Skeletal muscle satellite cell (primary cell): ENCODE results near the gene SLC9A5.

ENCODE experiments used
- H3K27me3 ChIP-seq: 2 replicates; pipeline ENCODE4 v1.7.0; 2013; ENCODE audit warnings: low read length; ENCODE audit not compliant: control insufficient read depth, insufficient read depth
- H3K36me3 ChIP-seq: 2 replicates; pipeline ENCODE4 v1.7.0; 2013; ENCODE audit warnings: mild to moderate bottlenecking, control low read depth, low read length; ENCODE audit not compliant: insufficient read depth
- H3K4me1 ChIP-seq: 2 replicates; pipeline ENCODE4 v1.7.0; 2013; ENCODE audit warnings: low read length; ENCODE audit not compliant: control insufficient read depth, insufficient read depth
- H3K4me2 ChIP-seq: 2 replicates; pipeline ENCODE4 v1.7.0; 2013; ENCODE audit warnings: mild to moderate bottlenecking, low read length
- H3K4me3 ChIP-seq: 2 replicates; pipeline ENCODE4 v1.7.0; 2013; ENCODE audit warnings: low read length
- H3K9ac ChIP-seq: 2 replicates; pipeline ENCODE4 v1.7.0; 2013; ENCODE audit warnings: mild to moderate bottlenecking, low read depth, low read length, moderate library complexity
- H3K9me3 ChIP-seq: replicated peaks from 2 replicates; pipeline ENCODE4 v1.7.0; 2013; ENCODE audit warnings: mild to moderate bottlenecking, control low read depth, low read length

The SLC9A5 gene

DNA sequence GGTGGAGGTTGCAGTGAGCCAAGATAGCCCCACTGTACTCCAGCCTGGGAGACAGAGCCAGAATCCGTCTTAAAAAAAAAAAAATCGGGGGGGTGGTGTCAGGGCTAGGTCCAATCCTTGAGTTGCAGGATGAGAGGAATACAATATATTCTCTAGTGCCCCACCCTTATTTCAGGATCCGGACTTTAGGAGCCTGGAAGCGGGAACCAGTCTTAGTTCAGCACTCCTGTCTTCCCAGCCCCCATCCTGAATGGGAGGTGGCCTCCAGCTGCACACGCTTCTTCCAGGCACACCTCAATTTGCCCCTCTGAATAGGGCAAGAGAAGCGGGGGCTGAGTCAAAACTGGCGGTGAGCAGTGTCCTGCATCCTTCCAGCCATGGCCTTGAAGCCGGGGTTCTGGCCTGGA, 3.1 kb upstream of the SLC9A5 start:
- H3K36me3 ChIP-seq = no peaks in the 10 kb centered on the region
- peaks cover 74% of the 10 kb centered on the region for H3K4me1 ChIP-seq
- H3K4me3 ChIP-seq = peak overlapping the region; percentile 80

GRCh38 chr16:67246081-67246755, 2.6 kb upstream of the SLC9A5 start:
- Histone ChIP-seq H3K9ac (peak overlapping the region; percentile 82), H3K4me2 (peak overlapping the region; percentile 86), H3K4me3 (peak overlapping the region; percentile 80), H3K27me3 (no peaks in the 10 kb centered on the region), H3K4me1 (peaks cover 69% of the 10 kb centered on the region), H3K36me3 (no peaks in the 10 kb centered on the region), H3K9me3 (no peaks in the 10 kb centered on the region)

More for the DNA sequence above, 3.1 kb upstream of the SLC9A5 start:
- Histone ChIP-seq H3K27me3 (no peaks in the 10 kb centered on the region), H3K4me2 (peak overlapping the region; percentile 86), H3K9ac (peak overlapping the region; percentile 82), H3K9me3 (no peaks in the 10 kb centered on the region)

DNA sequence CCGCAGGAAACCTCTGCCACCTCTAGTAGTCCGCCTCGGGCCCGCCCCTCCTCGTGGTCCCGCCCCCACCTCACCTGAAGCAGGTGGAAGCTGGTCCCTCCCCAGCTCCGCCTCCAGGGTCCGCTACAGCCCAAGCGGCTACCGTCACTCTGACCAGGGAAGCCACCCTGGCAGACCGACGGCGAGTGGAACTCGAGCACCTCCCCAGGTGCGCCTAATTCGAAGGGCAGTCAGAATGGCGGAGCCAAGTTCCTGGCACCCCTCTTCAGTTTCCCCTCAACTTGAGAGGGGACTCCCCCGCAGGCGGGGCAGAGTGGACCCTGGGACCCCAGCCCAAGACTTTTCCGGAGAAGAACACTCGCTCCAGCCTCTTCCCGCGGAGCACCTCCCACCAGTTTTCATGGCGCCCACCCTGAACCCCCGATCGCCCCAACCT, 2.0 kb upstream of the SLC9A5 start:
- Histone ChIP-seq H3K4me1 (peaks cover 63% of the 10 kb centered on the region), H3K27me3 (no peaks in the 10 kb centered on the region), H3K36me3 (no peaks in the 10 kb centered on the region), H3K4me2 (peak overlapping the region; percentile 86), H3K4me3 (peak overlapping the region; percentile 80), H3K9me3 (no peaks in the 10 kb centered on the region), H3K9ac (peak overlapping the region; percentile 82)

- peak within 1 kb of the TSS; percentile 82 for H3K9ac ChIP-seq
- no peaks in the 10 kb centered on the region for H3K27me3 ChIP-seq
- no peaks in the 10 kb centered on the region for H3K9me3 ChIP-seq
- peak within 1 kb of the TSS; percentile 95 for H3K4me2 ChIP-seq
- no peaks in the 10 kb centered on the region for H3K36me3 ChIP-seq
- H3K4me3 ChIP-seq = peak within 1 kb of the TSS; percentile 80
- peaks cover 57% of the 10 kb centered on the region for H3K4me1 ChIP-seq
Observed at GRCh38 chr16:67247192-67248072, 1.3 kb upstream of the SLC9A5 start, which contains the start of gene FHOD1. TSS of gene FHOD1 (minus strand) at chr16:67247481. CDS start at chr16:67247410, 71 bp downstream.

DNA sequence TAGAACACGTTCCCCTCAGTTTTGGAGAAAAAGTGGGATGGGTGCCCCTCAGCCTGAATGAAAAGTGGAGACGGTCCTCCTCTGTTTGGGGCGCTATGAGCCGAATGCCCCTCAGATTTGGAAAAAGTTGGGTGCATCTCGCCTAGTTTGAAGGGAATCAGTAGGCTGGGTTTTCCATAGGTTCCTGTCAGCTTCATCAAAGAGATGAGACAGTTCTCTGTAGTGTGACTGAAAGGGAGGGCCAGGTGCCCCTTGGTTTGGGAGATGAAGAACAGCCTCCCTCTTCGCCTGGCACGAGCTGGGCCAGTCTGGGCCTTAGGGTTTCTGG, 742 bp upstream of the SLC9A5 start:
- Histone ChIP-seq H3K9me3 (no peaks in the 10 kb centered on the region), H3K9ac (peak overlapping the region; percentile 75), H3K4me2 (peak overlapping the region; percentile 95), H3K27me3 (no peaks in the 10 kb centered on the region), H3K4me1 (peaks cover 53% of the 10 kb centered on the region), H3K36me3 (no peaks in the 10 kb centered on the region), H3K4me3 (peak overlapping the region; percentile 80)

DNA sequence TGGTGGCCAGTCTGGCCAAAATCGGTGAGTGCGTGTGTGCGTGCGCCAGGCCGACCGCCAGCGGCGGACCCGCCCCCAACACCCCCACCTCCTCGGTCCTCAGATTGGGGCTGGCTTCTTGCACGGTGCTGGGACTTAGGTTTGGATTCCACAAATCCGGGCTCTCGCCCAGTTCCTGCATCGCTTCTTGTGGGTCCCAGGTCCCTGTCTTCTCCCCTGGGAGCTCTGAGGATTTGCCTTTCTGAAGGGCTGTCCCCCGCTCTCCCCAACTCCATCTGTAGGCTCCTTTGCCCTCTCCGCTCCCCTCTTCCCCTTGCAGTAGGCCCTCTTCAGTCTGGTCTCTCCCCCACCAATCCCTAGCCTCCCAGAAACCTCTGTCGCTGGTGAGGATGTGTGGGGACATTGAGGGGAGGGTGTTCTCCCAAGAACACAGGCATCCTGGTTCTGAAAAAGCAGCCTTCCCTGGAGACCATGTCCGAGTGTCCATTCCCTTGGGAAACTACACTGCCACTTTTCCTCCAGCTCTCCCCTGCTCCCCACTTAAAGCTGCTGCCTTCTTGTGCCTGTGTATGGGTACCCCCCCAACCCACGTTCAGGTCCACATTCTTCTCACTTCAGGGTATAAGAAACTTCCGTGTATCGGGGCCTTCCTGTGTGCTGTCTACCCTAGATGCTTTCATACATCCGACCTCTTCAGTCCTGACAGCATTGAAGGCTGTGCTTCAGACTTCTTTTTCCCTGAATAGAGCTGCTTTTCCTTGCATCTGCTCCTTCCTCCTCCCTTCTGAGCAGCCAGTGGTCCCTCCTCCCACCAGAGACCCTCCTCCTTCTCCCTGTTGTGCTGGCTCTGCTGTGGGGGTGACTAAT, 632 bp downstream of the SLC9A5 start:
- H3K27me3 ChIP-seq = no peaks in the 10 kb centered on the region
- H3K4me3 ChIP-seq = peak overlapping the region; percentile 80
- H3K36me3 ChIP-seq = no peaks in the 10 kb centered on the region
- H3K4me2 ChIP-seq = peak overlapping the region; percentile 95
- H3K9me3 ChIP-seq = no peaks in the 10 kb centered on the region
- H3K4me1 ChIP-seq = peaks cover 39% of the 10 kb centered on the region
- peak overlapping the region; percentile 75 for H3K9ac ChIP-seq

DNA sequence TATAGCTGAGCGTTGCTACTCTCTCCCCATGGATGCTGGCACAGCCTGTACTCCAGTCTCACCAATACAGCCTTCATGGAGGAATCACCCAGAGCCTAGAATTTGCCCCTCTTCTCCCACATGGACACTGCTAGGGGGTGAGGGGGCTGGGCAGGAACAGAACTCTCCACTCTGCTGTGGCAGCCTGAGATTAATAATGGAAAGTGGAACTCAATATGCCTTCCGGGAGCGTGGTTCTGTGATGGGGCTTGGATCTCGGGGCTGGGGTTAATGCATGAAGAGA, 1.2 kb downstream of the SLC9A5 start:
- Histone ChIP-seq H3K27me3 (no peaks in the 10 kb centered on the region), H3K4me3 (peak overlapping the region; percentile 80), H3K9me3 (no peaks in the 10 kb centered on the region), H3K9ac (no peak overlapping the region), H3K4me1 (peaks cover 34% of the 10 kb centered on the region), H3K4me2 (peak overlapping the region; percentile 95), H3K36me3 (no peaks in the 10 kb centered on the region)

DNA sequence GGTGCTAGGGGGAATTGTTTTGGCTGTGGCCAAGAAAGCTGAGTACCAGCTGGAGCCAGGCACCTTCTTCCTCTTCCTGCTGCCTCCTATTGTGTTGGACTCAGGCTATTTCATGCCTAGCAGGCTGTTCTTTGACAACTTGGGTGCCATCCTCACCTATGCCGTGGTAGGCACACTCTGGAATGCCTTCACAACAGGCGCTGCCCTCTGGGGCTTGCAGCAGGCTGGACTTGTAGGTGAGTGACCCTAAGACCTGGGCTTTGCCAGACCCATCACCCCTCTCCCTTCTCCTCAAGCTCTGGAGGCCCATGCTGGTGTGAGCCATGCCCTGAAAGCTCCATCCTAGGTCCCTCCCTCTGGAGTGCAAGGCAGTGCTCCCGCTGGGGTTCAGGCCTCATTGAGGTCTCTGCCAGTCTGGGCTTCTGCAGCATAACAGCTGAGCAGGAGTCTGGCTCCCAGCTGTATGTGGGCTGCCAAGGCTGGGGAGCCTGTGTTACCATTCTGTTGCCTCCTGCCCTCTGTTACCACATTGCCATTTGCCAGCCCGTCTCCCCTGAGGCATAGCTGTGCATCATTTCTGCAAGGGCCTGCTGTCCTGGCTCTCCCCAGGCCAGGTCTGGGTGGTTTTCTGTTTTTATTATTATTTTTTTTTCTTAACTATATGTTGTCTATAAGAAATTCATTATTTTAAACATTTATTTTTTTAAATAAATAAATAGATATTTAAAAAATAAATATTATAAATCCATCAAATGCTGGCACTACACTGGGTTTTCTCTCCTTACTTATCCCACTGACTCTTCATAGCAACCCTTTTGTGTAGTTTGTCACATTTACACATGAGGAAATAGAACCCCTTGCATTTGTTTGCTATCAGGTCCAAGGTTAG, 4.1 kb downstream of the SLC9A5 start:
- Histone ChIP-seq H3K9ac (no peak overlapping the region), H3K4me2 (no peak overlapping the region), H3K27me3 (no peaks in the 10 kb centered on the region)

GRCh38 chr16:67254801-67255552, 6.2 kb downstream of the SLC9A5 start:
- no peaks in the 10 kb centered on the region for H3K9me3 ChIP-seq
- H3K4me2 ChIP-seq = no peak overlapping the region
- H3K4me3 ChIP-seq = no peak overlapping the region
- peaks cover 9% of the 10 kb centered on the region for H3K4me1 ChIP-seq
- H3K27me3 ChIP-seq = no peaks in the 10 kb centered on the region
- peaks cover 6% of the 10 kb centered on the region for H3K36me3 ChIP-seq
- H3K9ac ChIP-seq = no peak overlapping the region

More for the DNA sequence above, 4.1 kb downstream of the SLC9A5 start:
- Histone ChIP-seq H3K9me3 (no peaks in the 10 kb centered on the region), H3K4me1 (peaks cover 26% of the 10 kb centered on the region), H3K4me3 (no peak overlapping the region), H3K36me3 (peaks cover 6% of the 10 kb centered on the region)

- H3K4me1 ChIP-seq = peaks cover 7% of the 10 kb centered on the region
Observed at GRCh38 chr16:67255553-67256221, 6.9 kb downstream of the SLC9A5 start.

More at GRCh38 chr16:67255553-67256221, 6.9 kb downstream of the SLC9A5 start:
- Histone ChIP-seq H3K9me3 (no peaks in the 10 kb centered on the region), H3K9ac (no peak overlapping the region), H3K4me2 (no peak overlapping the region), H3K27me3 (no peaks in the 10 kb centered on the region), H3K4me3 (no peak overlapping the region), H3K36me3 (peaks cover 6% of the 10 kb centered on the region)
